Panc1 (cell line): Measurements from ENCODE around the gene RUNX1. TPM values are rescaled to one million over a fixed set of nuclear protein-coding genes. Genes with fewer than 3 reads are reported as not detected.

Experiments used
- ATAC-seq: fragments of 200-7000 bp; cut with Tn5 transposase; 2 replicates; pipeline ENCODE4 v1.9.1; 2020; ENCODE audit warnings: mild to moderate bottlenecking, moderate library complexity
- BruUV-seq: library from RNA; stranded (reverse); fragments of 400-500 nt; replicated peaks from 2 replicates; lab custom pipeline; 2021; lab: Mats Ljungman, UMichigan
- CTCF ChIA-PET: fragments of 300-600 bp; sonication (Branson Sonifier 250); formaldehyde crosslinking; loops from one replicate; lab custom pipeline; 2022; ENCODE audit warnings: antibody characterized with exemption; lab: Charles Lee
- POLR2A ChIA-PET: fragments of 300-600 bp; sonication (Branson Sonifier 250); formaldehyde crosslinking; loops from one replicate; lab custom pipeline; 2022; ENCODE audit warnings: antibody characterized with exemption; lab: Charles Lee
- DNase-seq: peaks from one replicate; pipeline ENCODE4 v3.0.0-alpha.2; 2010; ENCODE audit warnings: low read depth, low spot score
- H3K27ac ChIP-seq: 2 replicates; pipeline ENCODE4 v1.5.1; 2011; ENCODE audit warnings: mild to moderate bottlenecking, low read length, inconsistent platforms
- H3K27me3 ChIP-seq: fragments of 200-500 bp; sonication (Bioruptor generic); 2 replicates; pipeline ENCODE4 v1.6.0; 2014; ENCODE audit warnings: low read length, inconsistent platforms; ENCODE audit not compliant: control insufficient read depth, insufficient read depth
- H3K36me3 ChIP-seq: fragments of 200-500 bp; sonication (Bioruptor generic); 2 replicates; pipeline ENCODE4 v1.5.1; 2014; ENCODE audit warnings: inconsistent platforms, mild to moderate bottlenecking, low read length, moderate library complexity; ENCODE audit not compliant: control insufficient read depth, insufficient read depth
- H3K4me1 ChIP-seq: 2 replicates; pipeline ENCODE4 v1.5.1; 2011; ENCODE audit warnings: inconsistent platforms, mild to moderate bottlenecking, low read length, moderate library complexity; ENCODE audit not compliant: control insufficient read depth, insufficient read depth
- H3K4me3 ChIP-seq, 2 experiments: 2 replicates each; pipeline ENCODE4 v1.5.1; 2011 to 2012; ENCODE audit warnings: low read depth in 2 of 2, low read length in 2 of 2, mild to moderate bottlenecking in 2 of 2, inconsistent platforms in 1 of 2, moderate library complexity in 1 of 2
- H3K9me3 ChIP-seq: fragments of 200-500 bp; sonication (Bioruptor generic); 2 replicates; pipeline ENCODE4 v1.5.1; 2014; ENCODE audit warnings: low read depth, mild to moderate bottlenecking, inconsistent platforms, low read length, moderate library complexity; ENCODE audit not compliant: control insufficient read depth, insufficient read depth
- POLR2AphosphoS5 ChIP-seq: IDR thresholded peaks from 2 replicates; pipeline ENCODE4 v1.6.1; 2012; ENCODE audit warnings: mild to moderate bottlenecking, low read depth, low read length, moderate library complexity
- SIN3A ChIP-seq: IDR thresholded peaks from 2 replicates; pipeline ENCODE4 v1.6.1; 2012; ENCODE audit warnings: low read depth, mild to moderate bottlenecking, low read length, moderate library complexity, borderline replicate concordance; ENCODE audit not compliant: insufficient read depth
- TCF7L2 ChIP-seq: IDR thresholded peaks from 2 replicates; pipeline ENCODE4 v1.6.1; 2011; ENCODE audit warnings: mild to moderate bottlenecking, low read depth, low read length, inconsistent platforms
- in situ Hi-C: cut with HindIII; loops from 2 replicates; pipeline ENCODE4 v1.10.0; 2016; ENCODE audit warnings: low sequenced_read_pairs, low pct_unique_long_range_greater_than_20kb
- intact Hi-C: fragments of 100-400 bp; cut with micrococcal nuclease; formaldehyde crosslinking; loops from one replicate; pipeline ENCODE4 v1.10.0; 2022; ENCODE audit not compliant: unreplicated experiment
- total RNA-seq: library from RNA; stranded (reverse); gene quantifications from one replicate; pipeline ENCODE4 v1.2.1, GENCODE V29; 2021; ENCODE audit not compliant: unreplicated experiment
- TF ChIP-seq, protein P1 (sequence below), 2 experiments: IDR thresholded peaks; 2 replicates each; pipeline ENCODE4 v1.6.1; 2011 to 2012; ENCODE audit warnings: low read depth in 2 of 2, control low read depth in 1 of 2, low read length in 1 of 2, mild to moderate bottlenecking in 1 of 2, moderate library complexity in 1 of 2; ENCODE audit not compliant: insufficient read depth in 1 of 2

Gene RUNX1
- total RNA-seq, 1 experiment from 2014 or later, result 22.4 TPM

GRCh38 chr21:35038772-35039319 lies 10.3 kb downstream of the RUNX1 start:
- intact Hi-C loops, result no loop called here
- ChIA-PET CTCF (no interaction called here), POLR2A (no interaction called here)
- no peak for ATAC-seq
- H3K36me3 ChIP-seq, result no peaks in the 10 kb centered on the region
- H3K27me3 ChIP-seq, result no peaks in the 10 kb centered on the region
- H3K4me3 ChIP-seq, result no peak overlapping the region
- no peak overlapping the region for H3K27ac ChIP-seq
- no TSS peak for BruUV-seq
- TF ChIP-seq TCF7L2, result no peak
- TF ChIP-seq, protein P1, sequence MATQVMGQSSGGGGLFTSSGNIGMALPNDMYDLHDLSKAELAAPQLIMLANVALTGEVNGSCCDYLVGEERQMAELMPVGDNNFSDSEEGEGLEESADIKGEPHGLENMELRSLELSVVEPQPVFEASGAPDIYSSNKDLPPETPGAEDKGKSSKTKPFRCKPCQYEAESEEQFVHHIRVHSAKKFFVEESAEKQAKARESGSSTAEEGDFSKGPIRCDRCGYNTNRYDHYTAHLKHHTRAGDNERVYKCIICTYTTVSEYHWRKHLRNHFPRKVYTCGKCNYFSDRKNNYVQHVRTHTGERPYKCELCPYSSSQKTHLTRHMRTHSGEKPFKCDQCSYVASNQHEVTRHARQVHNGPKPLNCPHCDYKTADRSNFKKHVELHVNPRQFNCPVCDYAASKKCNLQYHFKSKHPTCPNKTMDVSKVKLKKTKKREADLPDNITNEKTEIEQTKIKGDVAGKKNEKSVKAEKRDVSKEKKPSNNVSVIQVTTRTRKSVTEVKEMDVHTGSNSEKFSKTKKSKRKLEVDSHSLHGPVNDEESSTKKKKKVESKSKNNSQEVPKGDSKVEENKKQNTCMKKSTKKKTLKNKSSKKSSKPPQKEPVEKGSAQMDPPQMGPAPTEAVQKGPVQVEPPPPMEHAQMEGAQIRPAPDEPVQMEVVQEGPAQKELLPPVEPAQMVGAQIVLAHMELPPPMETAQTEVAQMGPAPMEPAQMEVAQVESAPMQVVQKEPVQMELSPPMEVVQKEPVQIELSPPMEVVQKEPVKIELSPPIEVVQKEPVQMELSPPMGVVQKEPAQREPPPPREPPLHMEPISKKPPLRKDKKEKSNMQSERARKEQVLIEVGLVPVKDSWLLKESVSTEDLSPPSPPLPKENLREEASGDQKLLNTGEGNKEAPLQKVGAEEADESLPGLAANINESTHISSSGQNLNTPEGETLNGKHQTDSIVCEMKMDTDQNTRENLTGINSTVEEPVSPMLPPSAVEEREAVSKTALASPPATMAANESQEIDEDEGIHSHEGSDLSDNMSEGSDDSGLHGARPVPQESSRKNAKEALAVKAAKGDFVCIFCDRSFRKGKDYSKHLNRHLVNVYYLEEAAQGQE (IDR thresholded peaks at IDR 0.05; ENCODE audit: insufficient read depth in 1 of 2, low read depth in 2 of 2, low read length in 1 of 2), result no peak
- TF ChIP-seq SIN3A, result no peak
- no peak for TF ChIP-seq POLR2AphosphoS5
- in situ Hi-C loops, result no loop called here
- H3K9me3 ChIP-seq, result no peaks in the 10 kb centered on the region
- no peak for DNase-seq
- H3K4me1 ChIP-seq, result no peaks in the 10 kb centered on the region

- in situ Hi-C loops (no loop called here), intact Hi-C loops (no loop called here)
- ATAC-seq (no peak), DNase-seq (no peak)
- no TSS peak for BruUV-seq
- TF ChIP-seq SIN3A (no peak), TCF7L2 (no peak), POLR2AphosphoS5 (no peak)
- TF ChIP-seq, protein P1 (IDR thresholded peaks at IDR 0.05; ENCODE audit: insufficient read depth in 1 of 2, low read depth in 2 of 2, low read length in 1 of 2), result no peak
- H3K27me3 ChIP-seq, result no peaks in the 10 kb centered on the region
- POLR2A ChIA-PET, result no interaction called here
- H3K9me3 ChIP-seq, result no peaks in the 10 kb centered on the region
- no peak overlapping the region for H3K4me3 ChIP-seq
- no peaks in the 10 kb centered on the region for H3K4me1 ChIP-seq
- no peak overlapping the region for H3K27ac ChIP-seq
- CTCF ChIA-PET, result no interaction called here
- no peaks in the 10 kb centered on the region for H3K36me3 ChIP-seq
Observed at GRCh38 chr21:35037384-35037765, 11.7 kb downstream of the RUNX1 start.
